ENCODE data around the gene PLCXD1. TPM values are rescaled to one million over a fixed set of nuclear protein-coding genes. Genes with fewer than 3 reads are reported as not detected.

Gene PLCXD1
- total and polyA plus RNA-seq, 9 of the 15 experiments (the other 6 are each of a cell fraction or from before 2014, with no cell fraction given): 6.0 to 60.2 (median 39.5) TPM

GRCh38 chrX:318739-319578 lies 37.8 kb downstream of the PLCXD1 start, which contains the start of gene GTPBP6 (continued):
- TF ChIP-seq, protein P1, sequence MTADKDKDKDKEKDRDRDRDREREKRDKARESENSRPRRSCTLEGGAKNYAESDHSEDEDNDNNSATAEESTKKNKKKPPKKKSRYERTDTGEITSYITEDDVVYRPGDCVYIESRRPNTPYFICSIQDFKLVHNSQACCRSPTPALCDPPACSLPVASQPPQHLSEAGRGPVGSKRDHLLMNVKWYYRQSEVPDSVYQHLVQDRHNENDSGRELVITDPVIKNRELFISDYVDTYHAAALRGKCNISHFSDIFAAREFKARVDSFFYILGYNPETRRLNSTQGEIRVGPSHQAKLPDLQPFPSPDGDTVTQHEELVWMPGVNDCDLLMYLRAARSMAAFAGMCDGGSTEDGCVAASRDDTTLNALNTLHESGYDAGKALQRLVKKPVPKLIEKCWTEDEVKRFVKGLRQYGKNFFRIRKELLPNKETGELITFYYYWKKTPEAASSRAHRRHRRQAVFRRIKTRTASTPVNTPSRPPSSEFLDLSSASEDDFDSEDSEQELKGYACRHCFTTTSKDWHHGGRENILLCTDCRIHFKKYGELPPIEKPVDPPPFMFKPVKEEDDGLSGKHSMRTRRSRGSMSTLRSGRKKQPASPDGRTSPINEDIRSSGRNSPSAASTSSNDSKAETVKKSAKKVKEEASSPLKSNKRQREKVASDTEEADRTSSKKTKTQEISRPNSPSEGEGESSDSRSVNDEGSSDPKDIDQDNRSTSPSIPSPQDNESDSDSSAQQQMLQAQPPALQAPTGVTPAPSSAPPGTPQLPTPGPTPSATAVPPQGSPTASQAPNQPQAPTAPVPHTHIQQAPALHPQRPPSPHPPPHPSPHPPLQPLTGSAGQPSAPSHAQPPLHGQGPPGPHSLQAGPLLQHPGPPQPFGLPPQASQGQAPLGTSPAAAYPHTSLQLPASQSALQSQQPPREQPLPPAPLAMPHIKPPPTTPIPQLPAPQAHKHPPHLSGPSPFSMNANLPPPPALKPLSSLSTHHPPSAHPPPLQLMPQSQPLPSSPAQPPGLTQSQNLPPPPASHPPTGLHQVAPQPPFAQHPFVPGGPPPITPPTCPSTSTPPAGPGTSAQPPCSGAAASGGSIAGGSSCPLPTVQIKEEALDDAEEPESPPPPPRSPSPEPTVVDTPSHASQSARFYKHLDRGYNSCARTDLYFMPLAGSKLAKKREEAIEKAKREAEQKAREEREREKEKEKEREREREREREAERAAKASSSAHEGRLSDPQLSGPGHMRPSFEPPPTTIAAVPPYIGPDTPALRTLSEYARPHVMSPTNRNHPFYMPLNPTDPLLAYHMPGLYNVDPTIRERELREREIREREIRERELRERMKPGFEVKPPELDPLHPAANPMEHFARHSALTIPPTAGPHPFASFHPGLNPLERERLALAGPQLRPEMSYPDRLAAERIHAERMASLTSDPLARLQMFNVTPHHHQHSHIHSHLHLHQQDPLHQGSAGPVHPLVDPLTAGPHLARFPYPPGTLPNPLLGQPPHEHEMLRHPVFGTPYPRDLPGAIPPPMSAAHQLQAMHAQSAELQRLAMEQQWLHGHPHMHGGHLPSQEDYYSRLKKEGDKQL (CRISPR knock-in tag; IDR thresholded peaks at IDR 0.05; ENCODE audit: borderline replicate concordance): no peak
- TF ChIP-seq HSF4 (CRISPR knock-in tag; IDR thresholded peaks at IDR 0.05; ENCODE audit: borderline replicate concordance) (no peak), HNRNPL (IDR thresholded peaks at IDR 0.05; ENCODE audit: low read depth, low read length) (no peak), ASH1L (IDR thresholded peaks at IDR 0.05; ENCODE audit: borderline replicate concordance, low read depth, partially characterized antibody) (peak; percentile 69), DDX20 (tag; IDR thresholded peaks at IDR 0.05; ENCODE audit: low read depth) (no peak), HDGF (IDR thresholded peaks at IDR 0.05) (no peak), SMAD4 (CRISPR knock-in tag; conservative IDR thresholded peaks at IDR 0.05) (no peak), ETV1 (tag; conservative IDR thresholded peaks at IDR 0.05; ENCODE audit: low read depth) (no peak), KLF16 (IDR thresholded peaks at IDR 0.05) (no peak), ZNF436 (CRISPR knock-in tag; IDR thresholded peaks at IDR 0.05) (no peak), CHD1 (IDR thresholded peaks at IDR 0.05; ENCODE audit: low read length) (no peak), ZNF12 (CRISPR knock-in tag; IDR thresholded peaks at IDR 0.05) (no peak), SREBF1 (IDR thresholded peaks at IDR 0.05; ENCODE audit: borderline replicate concordance, low read depth, low read length) (peak; percentile 97)
- TF ChIP-seq, protein P2, sequence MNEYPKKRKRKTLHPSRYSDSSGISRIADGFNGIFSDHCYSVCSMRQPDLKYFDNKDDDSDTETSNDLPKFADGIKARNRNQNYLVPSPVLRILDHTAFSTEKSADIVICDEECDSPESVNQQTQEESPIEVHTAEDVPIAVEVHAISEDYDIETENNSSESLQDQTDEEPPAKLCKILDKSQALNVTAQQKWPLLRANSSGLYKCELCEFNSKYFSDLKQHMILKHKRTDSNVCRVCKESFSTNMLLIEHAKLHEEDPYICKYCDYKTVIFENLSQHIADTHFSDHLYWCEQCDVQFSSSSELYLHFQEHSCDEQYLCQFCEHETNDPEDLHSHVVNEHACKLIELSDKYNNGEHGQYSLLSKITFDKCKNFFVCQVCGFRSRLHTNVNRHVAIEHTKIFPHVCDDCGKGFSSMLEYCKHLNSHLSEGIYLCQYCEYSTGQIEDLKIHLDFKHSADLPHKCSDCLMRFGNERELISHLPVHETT (CRISPR knock-in tag; conservative IDR thresholded peaks at IDR 0.05 in 1 of 2, IDR thresholded peaks at IDR 0.05 in 1 of 2): no peak
- TF ChIP-seq, protein P3, sequence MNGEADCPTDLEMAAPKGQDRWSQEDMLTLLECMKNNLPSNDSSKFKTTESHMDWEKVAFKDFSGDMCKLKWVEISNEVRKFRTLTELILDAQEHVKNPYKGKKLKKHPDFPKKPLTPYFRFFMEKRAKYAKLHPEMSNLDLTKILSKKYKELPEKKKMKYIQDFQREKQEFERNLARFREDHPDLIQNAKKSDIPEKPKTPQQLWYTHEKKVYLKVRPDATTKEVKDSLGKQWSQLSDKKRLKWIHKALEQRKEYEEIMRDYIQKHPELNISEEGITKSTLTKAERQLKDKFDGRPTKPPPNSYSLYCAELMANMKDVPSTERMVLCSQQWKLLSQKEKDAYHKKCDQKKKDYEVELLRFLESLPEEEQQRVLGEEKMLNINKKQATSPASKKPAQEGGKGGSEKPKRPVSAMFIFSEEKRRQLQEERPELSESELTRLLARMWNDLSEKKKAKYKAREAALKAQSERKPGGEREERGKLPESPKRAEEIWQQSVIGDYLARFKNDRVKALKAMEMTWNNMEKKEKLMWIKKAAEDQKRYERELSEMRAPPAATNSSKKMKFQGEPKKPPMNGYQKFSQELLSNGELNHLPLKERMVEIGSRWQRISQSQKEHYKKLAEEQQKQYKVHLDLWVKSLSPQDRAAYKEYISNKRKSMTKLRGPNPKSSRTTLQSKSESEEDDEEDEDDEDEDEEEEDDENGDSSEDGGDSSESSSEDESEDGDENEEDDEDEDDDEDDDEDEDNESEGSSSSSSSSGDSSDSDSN (IDR thresholded peaks at IDR 0.05; ENCODE audit: borderline replicate concordance in 1 of 2, low read depth in 2 of 2, low read length in 2 of 2): no peak
- TF ChIP-seq, protein P4, sequence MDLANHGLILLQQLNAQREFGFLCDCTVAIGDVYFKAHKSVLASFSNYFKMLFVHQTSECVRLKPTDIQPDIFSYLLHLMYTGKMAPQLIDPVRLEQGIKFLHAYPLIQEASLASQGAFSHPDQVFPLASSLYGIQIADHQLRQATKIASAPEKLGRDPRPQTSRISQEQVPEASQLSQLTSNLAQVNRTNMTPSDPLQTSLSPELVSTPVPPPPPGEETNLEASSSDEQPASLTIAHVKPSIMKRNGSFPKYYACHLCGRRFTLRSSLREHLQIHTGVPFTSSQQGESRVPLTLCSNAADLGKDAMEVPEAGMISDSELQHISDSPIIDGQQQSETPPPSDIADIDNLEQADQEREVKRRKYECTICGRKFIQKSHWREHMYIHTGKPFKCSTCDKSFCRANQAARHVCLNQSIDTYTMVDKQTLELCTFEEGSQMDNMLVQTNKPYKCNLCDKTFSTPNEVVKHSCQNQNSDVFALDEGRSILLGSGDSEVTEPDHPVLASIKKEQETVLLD (IDR thresholded peaks at IDR 0.05): no peak
